HG03196 (cell line): ENCODE data around the gene ATP8A2.

Source experiments
- ATAC-seq: cut with Tn5 transposase; IDR thresholded peaks from one replicate; pipeline ENCODE4 v1.9.1; 2021; ENCODE audit not compliant: unreplicated experiment

The ATP8A2 gene

GRCh38 chr13:25987987-25988386 is 616.2 kb downstream of the ATP8A2 start:
- ATAC-seq, result no peak

- no peak for ATAC-seq
Measured at GRCh38 chr13:25988661-25989060, 616.9 kb downstream of the ATP8A2 start.

GRCh38 chr13:25990801-25991200 is 619.0 kb downstream of the ATP8A2 start:
- no peak for ATAC-seq

- ATAC-seq, result no peak
Measured at GRCh38 chr13:25992076-25992475, 620.3 kb downstream of the ATP8A2 start.

GRCh38 chr13:26007261-26008125 is 635.7 kb downstream of the ATP8A2 start:
- ATAC-seq, result no peak

GRCh38 chr13:26010487-26011207 is 638.9 kb downstream of the ATP8A2 start:
- ATAC-seq, result no peak

GRCh38 chr13:26011208-26011573 is 639.4 kb downstream of the ATP8A2 start:
- ATAC-seq, result no peak

- no peak for ATAC-seq
Measured at GRCh38 chr13:26011996-26012821, 640.4 kb downstream of the ATP8A2 start.

GRCh38 chr13:26012995-26013394 is 641.2 kb downstream of the ATP8A2 start:
- ATAC-seq, result no peak

- no peak for ATAC-seq
Measured at GRCh38 chr13:26015271-26016125, 643.7 kb downstream of the ATP8A2 start.

- no peak for ATAC-seq
Measured at GRCh38 chr13:26016189-26016588, 644.4 kb downstream of the ATP8A2 start.

GRCh38 chr13:26017196-26017921 is 645.6 kb downstream of the ATP8A2 start:
- ATAC-seq, result no peak

- ATAC-seq, result no peak
Measured at GRCh38 chr13:26017932-26018665, 646.3 kb downstream of the ATP8A2 start.

- ATAC-seq, result no peak
Measured at GRCh38 chr13:26019251-26019650, 647.5 kb downstream of the ATP8A2 start.

- no peak for ATAC-seq
Measured at GRCh38 chr13:26019881-26020870, 648.4 kb downstream of the ATP8A2 start.

GRCh38 chr13:26020891-26021290 is 649.1 kb downstream of the ATP8A2 start:
- ATAC-seq, result no peak

- no peak for ATAC-seq
Measured at GRCh38 chr13:26021516-26021915, 649.7 kb downstream of the ATP8A2 start.

GRCh38 chr13:26021956-26022355 is 650.2 kb downstream of the ATP8A2 start:
- no peak for ATAC-seq
